ENCODE measurements around the gene CLDN20.

DNA sequence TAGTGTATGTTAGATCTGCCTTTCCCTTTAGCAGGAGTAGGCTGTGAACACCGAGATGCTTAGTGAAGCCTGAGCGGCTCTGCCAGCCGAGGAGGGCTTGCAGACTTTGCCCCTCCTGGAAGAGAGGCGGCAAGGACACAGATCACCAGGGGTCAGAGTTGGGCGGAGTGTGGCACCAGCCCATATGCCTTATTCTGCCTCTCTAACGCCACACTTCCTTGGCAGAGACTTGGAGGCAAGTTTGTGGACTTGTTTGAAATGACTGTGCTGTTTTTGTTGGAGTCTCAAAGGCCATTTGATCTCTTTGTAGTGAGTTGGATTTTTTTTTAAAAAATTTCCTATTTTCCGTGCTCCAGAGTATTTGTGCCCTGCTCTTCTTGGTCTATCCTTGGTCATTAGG, 44.5 kb upstream of the CLDN20 start:
- TF ChIP-seq, protein P1, sequence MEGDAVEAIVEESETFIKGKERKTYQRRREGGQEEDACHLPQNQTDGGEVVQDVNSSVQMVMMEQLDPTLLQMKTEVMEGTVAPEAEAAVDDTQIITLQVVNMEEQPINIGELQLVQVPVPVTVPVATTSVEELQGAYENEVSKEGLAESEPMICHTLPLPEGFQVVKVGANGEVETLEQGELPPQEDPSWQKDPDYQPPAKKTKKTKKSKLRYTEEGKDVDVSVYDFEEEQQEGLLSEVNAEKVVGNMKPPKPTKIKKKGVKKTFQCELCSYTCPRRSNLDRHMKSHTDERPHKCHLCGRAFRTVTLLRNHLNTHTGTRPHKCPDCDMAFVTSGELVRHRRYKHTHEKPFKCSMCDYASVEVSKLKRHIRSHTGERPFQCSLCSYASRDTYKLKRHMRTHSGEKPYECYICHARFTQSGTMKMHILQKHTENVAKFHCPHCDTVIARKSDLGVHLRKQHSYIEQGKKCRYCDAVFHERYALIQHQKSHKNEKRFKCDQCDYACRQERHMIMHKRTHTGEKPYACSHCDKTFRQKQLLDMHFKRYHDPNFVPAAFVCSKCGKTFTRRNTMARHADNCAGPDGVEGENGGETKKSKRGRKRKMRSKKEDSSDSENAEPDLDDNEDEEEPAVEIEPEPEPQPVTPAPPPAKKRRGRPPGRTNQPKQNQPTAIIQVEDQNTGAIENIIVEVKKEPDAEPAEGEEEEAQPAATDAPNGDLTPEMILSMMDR (IDR thresholded peaks at IDR 0.05): no peak
- TF ChIP-seq POLR2A (IDR thresholded peaks at IDR 0.05) (no peak), POLR2AphosphoS5 (IDR thresholded peaks at IDR 0.05; ENCODE audit: insufficient read depth in 1 of 2, low read depth in 1 of 2) (no peak)
